ENCODE results near the gene LSM5. TPM values are rescaled to one million over a fixed set of nuclear protein-coding genes. Genes with fewer than 3 reads are reported as not detected.

LSM5 gene
- total RNA-seq, 1 experiment from 2014 or later = 108 TPM

GRCh38 chr7:32502728-32503127 lies 12.5 kb upstream of the LSM5 start:
- no peak overlapping the region for H4K8ac ChIP-seq (replicated peaks; ENCODE audit: insufficient read length, low read depth, low read length)
- no peak overlapping the region for H4K91ac ChIP-seq (ENCODE audit: insufficient read length, low read depth, low read length)
- H3K23ac ChIP-seq (ENCODE audit: insufficient read length, low read depth, low read length) = no peak overlapping the region
- H3K79me2 ChIP-seq (ENCODE audit: insufficient read depth, low read length) = peaks cover 27% of the 10 kb centered on the region; the same call in 1 of the 2 replicates
- H2BK20ac ChIP-seq (ENCODE audit: low read depth, low read length, poor library complexity, severe bottlenecking) = no peak overlapping the region
- H4K20me1 ChIP-seq (ENCODE audit: control insufficient read depth, insufficient read depth, insufficient read length) = no peaks in the 10 kb centered on the region
- no peak overlapping the region for H3K4me2 ChIP-seq (ENCODE audit: insufficient read depth, insufficient read length, low read length)
- no peaks in the 10 kb centered on the region for H3K27me3 ChIP-seq (ENCODE audit: insufficient read depth, low read length)
- H3K79me1 ChIP-seq (ENCODE audit: insufficient read depth, low read depth, low read length, poor library complexity, severe bottlenecking) = no peaks in the 10 kb centered on the region
- no peak overlapping the region for H4K5ac ChIP-seq (ENCODE audit: insufficient read length, low read depth, low read length)
- H3T11ph ChIP-seq (ENCODE audit: low read length) = no peak overlapping the region
- H3K14ac ChIP-seq (ENCODE audit: insufficient read depth, low read length) = no peak overlapping the region
- no peak overlapping the region for H3K18ac ChIP-seq (ENCODE audit: insufficient read length, low read depth, low read length)
- no peak overlapping the region for H2AFZ ChIP-seq (ENCODE audit: low read length)
- peaks cover 2% of the 10 kb centered on the region; the same call in 1 of the 2 replicates for H3K4me1 ChIP-seq (ENCODE audit: insufficient read depth, low read length)
- no CpG with 5 or more reads among the region's 4 CpGs for WGBS (ENCODE audit: extremely low coverage, insufficient read length, low lambda C conversion rate)
- no peak overlapping the region for H3K27ac ChIP-seq (ENCODE audit: insufficient read length, low read depth, low read length)
- Mint-ChIP-seq H3K9me3 (peaks cover 6 to 13% of the 10 kb centered on the region in 2 experiments; a peak in 4 of 5 replicates), H3K4me3 (no peak overlapping the region), H3K36me3 (ENCODE audit: insufficient read depth in 1 of 3, low read depth in 3 of 3) (peaks cover 14 to 33% (median 32%) of the 10 kb centered on the region in 3 experiments), H3K27ac (no peak overlapping the region; a peak in 2 of 7 replicates), H3K4me1 (peaks cover 21 to 22% of the 10 kb centered on the region in 2 experiments), H3K27me3 (ENCODE audit: low read depth) (no peaks in the 10 kb centered on the region)
- H3K23me2 ChIP-seq (ENCODE audit: insufficient read length, low read depth, low read length, poor library complexity, severe bottlenecking) = no peaks in the 10 kb centered on the region
- no peak for TF ChIP-seq CTCF (conservative IDR thresholded peaks at IDR 0.05)
- H3K4ac ChIP-seq (ENCODE audit: low read depth, low read length) = no peak overlapping the region
- H2BK5ac ChIP-seq (ENCODE audit: insufficient read length, low read length) = no peak overlapping the region
- H2AK5ac ChIP-seq (ENCODE audit: insufficient read length, low read length) = no peak overlapping the region
- H3K9me3 ChIP-seq (ENCODE audit: control insufficient read depth, low read depth, low read length) = no peaks in the 10 kb centered on the region
- H3K9ac ChIP-seq (ENCODE audit: extremely low read depth, insufficient read length, low read length) = no peak overlapping the region
- no peak overlapping the region for H2BK12ac ChIP-seq (ENCODE audit: insufficient read length, low read depth, low read length)
- H2BK120ac ChIP-seq (ENCODE audit: low read depth, low read length, poor library complexity, severe bottlenecking) = no peak overlapping the region
- no peak overlapping the region for H3K56ac ChIP-seq (ENCODE audit: insufficient read length, low read depth, low read length)
- H2BK15ac ChIP-seq (ENCODE audit: low read depth, low read length) = no peak overlapping the region
- no peak for DNase-seq

Measured in H9 (cell line).